Activated CD4-positive, alpha-beta T cell treated with anti-CD3 and anti-CD28 coated beads for 4 hours (primary cell): Measurements from ENCODE around the gene KLB.
"Not testable (repeated sequence)": the region's sequence is repeated elsewhere in the genome, so short reads cannot be mapped to it uniquely, and the experiment has no call there.

Experiments
- DNase-seq, 2 donors: peaks; one replicate each; pipeline ENCODE4 v3.0.0-alpha.2; 2020

The KLB gene

GRCh38 chr4:39427520-39428114, 20.9 kb downstream of the KLB start:
- no peak for DNase-seq

GRCh38 chr4:39429476-39430334, 23.0 kb downstream of the KLB start:
- no peak for DNase-seq

- no peak for DNase-seq
Observed at GRCh38 chr4:39433878-39434492, 27.3 kb downstream of the KLB start.

GRCh38 chr4:39435659-39436563, 29.2 kb downstream of the KLB start:
- no peak for DNase-seq

GRCh38 chr4:39441593-39441992, 34.9 kb downstream of the KLB start:
- no peak for DNase-seq

GRCh38 chr4:39442998-39443397, 36.3 kb downstream of the KLB start:
- no peak for DNase-seq

GRCh38 chr4:39446483-39446841, 39.7 kb downstream of the KLB start:
- no peak for DNase-seq

- DNase-seq: peak; percentile 15 to 37
Observed at GRCh38 chr4:39446842-39447573, 40.3 kb downstream of the KLB start.

- no peak for DNase-seq
Observed at GRCh38 chr4:39450618-39451017, 43.9 kb downstream of the KLB start.

GRCh38 chr4:39451423-39452023, 44.8 kb downstream of the KLB start:
- no peak for DNase-seq

- no peak for DNase-seq
Observed at GRCh38 chr4:39452153-39452859, 45.6 kb downstream of the KLB start.

GRCh38 chr4:39452860-39453587, 46.3 kb downstream of the KLB start:
- DNase-seq: no peak

- no peak for DNase-seq
Observed at GRCh38 chr4:39453738-39454137, 47.0 kb downstream of the KLB start.

GRCh38 chr4:39455486-39455885, 48.8 kb downstream of the KLB start:
- DNase-seq: no peak

GRCh38 chr4:39456946-39457763, 50.4 kb downstream of the KLB start:
- DNase-seq: no peak

- not testable (repeated sequence) for DNase-seq
Observed at GRCh38 chr4:39458161-39458504, 51.4 kb downstream of the KLB start.

GRCh38 chr4:39458505-39459300, 52.0 kb downstream of the KLB start, which contains the start of the genes LIAS and RPL9:
TSS of gene LIAS (plus strand) at chr4:39459056. CDS start at chr4:39459118, 62 bp downstream.
TSS of gene RPL9 (minus strand) at chr4:39458922. CDS start at chr4:39458439, 483 bp downstream.
- peak; percentile 90 to 93 for DNase-seq

GRCh38 chr4:39464886-39465501, 58.3 kb downstream of the KLB start:
- no peak for DNase-seq
